HCT116 (cell line): ENCODE measurements around the gene ARHGAP27.

Experiments
- EZH2phosphoT487 ChIP-seq: fragments of 200-600 bp; IDR thresholded peaks from 2 replicates; pipeline ENCODE4 v1.6.1; 2018; ENCODE audit warnings: antibody characterized with exemption, borderline replicate concordance
- POLR2AphosphoS5 ChIP-seq: IDR thresholded peaks from 2 replicates; pipeline ENCODE4 v1.6.1; 2011; ENCODE audit warnings: mild to moderate bottlenecking, low read depth, low read length, moderate library complexity
- TF ChIP-seq, protein P1 (sequence below), 3 experiments: fragments of 200-600 bp in 1 of 3; sonication (generic) in 1 of 3; IDR thresholded peaks in 2 of 3; conservative IDR thresholded peaks in 1 of 3; 2 replicates each; pipeline ENCODE4 v1.5.1; 2012 to 2017; ENCODE audit warnings: low read depth in 2 of 3, low read length in 2 of 3, antibody characterized with exemption in 1 of 3, borderline replicate concordance in 1 of 3, control low read depth in 1 of 3, mild to moderate bottlenecking in 1 of 3, mixed read lengths in 1 of 3, mixed run types in 1 of 3, moderate library complexity in 1 of 3; ENCODE audit not compliant: insufficient read depth in 1 of 3
- TF ChIP-seq, protein P2 (sequence below): IDR thresholded peaks from 2 replicates; pipeline ENCODE4 v1.6.1; 2012

DNA sequence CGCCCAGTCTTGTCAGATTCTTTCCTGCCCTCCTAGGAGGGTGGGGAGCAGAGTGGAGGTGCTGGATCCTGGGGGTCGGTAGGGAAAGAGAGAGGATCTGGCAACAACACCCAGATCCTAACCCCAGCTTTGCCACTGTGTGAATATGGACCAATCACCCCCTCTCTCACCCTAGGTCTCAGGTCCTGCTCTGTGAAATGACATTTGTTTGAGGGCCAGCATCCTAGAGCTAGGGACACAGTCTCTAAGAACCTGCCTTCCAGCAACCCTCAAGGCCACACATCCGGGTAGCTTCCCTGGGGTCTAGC lies 87.5 kb downstream of the ARHGAP27 start:
- no peak for TF ChIP-seq EZH2phosphoT487
- TF ChIP-seq, protein P1, sequence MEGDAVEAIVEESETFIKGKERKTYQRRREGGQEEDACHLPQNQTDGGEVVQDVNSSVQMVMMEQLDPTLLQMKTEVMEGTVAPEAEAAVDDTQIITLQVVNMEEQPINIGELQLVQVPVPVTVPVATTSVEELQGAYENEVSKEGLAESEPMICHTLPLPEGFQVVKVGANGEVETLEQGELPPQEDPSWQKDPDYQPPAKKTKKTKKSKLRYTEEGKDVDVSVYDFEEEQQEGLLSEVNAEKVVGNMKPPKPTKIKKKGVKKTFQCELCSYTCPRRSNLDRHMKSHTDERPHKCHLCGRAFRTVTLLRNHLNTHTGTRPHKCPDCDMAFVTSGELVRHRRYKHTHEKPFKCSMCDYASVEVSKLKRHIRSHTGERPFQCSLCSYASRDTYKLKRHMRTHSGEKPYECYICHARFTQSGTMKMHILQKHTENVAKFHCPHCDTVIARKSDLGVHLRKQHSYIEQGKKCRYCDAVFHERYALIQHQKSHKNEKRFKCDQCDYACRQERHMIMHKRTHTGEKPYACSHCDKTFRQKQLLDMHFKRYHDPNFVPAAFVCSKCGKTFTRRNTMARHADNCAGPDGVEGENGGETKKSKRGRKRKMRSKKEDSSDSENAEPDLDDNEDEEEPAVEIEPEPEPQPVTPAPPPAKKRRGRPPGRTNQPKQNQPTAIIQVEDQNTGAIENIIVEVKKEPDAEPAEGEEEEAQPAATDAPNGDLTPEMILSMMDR (IDR thresholded peaks at IDR 0.05 in 2 of 3, conservative IDR thresholded peaks at IDR 0.05 in 1 of 3; ENCODE audit: borderline replicate concordance in 1 of 3, insufficient read depth in 1 of 3, low read depth in 2 of 3, low read length in 2 of 3), result no peak
- TF ChIP-seq POLR2AphosphoS5, result no peak
- TF ChIP-seq, protein P2, sequence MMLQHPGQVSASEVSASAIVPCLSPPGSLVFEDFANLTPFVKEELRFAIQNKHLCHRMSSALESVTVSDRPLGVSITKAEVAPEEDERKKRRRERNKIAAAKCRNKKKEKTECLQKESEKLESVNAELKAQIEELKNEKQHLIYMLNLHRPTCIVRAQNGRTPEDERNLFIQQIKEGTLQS, result no peak
